Suppressor macrophage treated with lipopolysaccharide for 1 hour (primary cell): ENCODE data around the gene MYCL.
"Not testable (repeated sequence)": the region's sequence is repeated elsewhere in the genome, so short reads cannot be mapped to it uniquely, and the experiment has no call there.

Experiments
- DNase-seq, 3 donors: peaks; one replicate each; pipeline ENCODE4 v3.0.0-alpha.2; 2020 to 2022

The MYCL gene

DNA sequence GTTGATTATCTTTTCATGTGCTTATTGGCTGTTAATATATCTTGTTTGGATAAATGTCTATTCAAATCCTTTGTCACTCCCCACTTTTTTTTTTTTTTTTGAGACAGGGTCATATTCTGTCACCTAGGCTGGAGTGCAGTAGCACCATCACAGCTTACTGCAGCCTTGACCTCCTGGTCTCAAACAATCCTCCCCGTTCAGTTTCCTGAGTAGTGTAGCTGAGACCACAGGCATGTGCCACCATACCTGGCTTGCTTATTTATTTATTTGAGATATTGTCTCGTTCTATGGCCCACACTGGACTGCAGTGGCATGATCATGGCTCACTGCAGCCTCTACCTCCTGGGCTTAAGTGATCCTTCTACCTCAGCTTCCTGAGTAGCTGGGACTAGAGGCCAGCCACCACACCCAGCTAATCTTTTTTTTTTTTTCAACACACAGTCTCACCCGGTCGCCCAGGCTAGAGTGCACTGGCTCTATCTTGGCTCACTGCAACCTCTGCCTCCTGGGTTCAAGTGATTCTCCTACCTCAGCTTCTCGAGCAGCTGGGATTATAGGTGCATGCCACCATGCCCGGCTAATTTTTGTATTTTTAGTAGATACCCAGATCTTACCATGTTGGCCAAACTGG lies 13.9 kb upstream of the MYCL start:
- no peak for DNase-seq

DNA sequence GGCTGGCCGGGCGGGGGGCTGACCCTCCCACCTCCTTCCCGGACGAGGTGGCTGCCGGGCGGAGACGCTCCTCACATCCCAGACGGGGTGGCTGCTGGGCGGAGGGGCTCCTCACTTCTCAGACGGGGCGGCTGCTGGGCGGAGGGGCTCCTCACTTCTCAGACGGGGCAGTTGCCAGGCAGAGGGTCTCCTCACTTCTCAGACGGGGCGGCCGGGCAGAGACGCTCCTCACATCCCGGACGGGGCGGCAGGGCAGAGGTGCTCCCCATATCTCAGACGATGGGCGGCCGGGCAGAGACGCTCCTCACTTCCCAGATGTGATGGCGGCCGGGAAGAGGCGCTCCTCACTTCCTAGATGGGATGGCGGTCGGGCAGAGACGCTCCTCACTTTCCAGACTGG lies 11.4 kb upstream of the MYCL start:
- not testable (repeated sequence) for DNase-seq

DNA sequence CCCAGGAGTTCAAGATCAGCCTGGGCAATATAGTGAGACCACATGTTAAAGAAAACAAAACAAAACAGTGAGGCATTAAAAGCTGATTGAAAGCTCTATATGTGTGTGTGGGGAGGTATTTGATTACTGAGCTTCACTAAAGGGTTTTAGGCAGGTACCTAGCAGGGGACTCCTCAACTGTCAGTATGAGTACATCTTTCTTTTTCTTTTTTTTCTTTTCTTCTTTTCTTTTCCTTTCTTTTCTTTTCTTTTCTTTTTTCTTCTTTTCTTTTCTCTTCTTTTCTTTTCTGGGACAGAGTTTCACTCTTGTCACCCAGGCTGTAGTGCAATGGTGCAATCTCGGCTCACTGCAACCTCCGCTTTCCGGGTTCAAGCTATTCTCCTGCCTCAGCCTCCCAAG lies 8.5 kb upstream of the MYCL start:
- no peak for DNase-seq

- peak; percentile 43 to 72 (median 46) for DNase-seq
These were observed 6.8 kb upstream of the MYCL start for GRCh38 chr1:39908534-39908933.

DNA sequence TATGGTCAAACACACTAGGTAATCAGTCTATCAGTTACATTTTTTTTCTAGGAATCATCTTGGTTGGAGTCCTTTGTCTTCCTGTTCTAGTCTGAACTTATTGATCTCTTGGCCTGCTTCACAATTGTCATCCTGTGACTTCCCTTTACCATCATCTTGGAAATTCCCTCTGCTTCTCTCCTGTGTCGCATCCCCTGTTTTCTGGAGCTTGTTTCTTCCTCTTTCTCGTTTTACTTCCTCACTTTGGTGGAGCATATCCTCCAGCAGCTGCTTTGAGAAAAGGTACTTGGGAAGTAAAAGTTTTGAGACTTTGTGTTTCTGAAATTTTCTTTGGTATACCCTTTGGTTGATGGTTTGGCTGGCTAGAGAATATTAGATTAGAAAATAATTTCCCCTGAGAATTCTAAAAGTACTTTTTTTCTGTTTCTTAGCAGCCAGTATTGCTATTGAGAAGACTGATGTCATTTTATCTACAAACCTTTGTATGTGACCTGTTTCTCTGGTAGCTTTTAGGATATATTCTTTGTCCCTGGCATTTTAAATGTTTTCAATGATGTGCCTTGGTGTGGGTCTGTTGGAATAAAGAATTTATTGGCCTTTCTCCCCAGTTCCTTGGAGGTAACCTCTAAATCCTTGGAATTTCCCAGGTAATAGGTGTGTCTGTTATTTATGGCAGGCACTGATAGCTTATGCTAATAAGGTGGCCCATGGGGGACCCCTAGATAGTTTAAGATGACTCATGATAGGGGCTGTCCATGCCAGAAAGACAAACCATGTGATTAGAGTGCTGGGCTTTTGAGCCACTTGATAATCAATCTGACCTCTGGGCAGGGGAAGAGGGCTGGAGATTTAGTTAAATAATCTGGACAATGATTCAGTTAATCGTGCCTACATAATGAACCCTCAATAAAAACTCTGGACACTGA lies 6.1 kb upstream of the MYCL start:
- peak; percentile 80 to 92 (median 86) for DNase-seq

- no peak for DNase-seq
These were observed 3.5 kb upstream of the MYCL start for GRCh38 chr1:39905172-39905571.

- DNase-seq, result no peak
These were observed 717 bp upstream of the MYCL start for GRCh38 chr1:39902460-39902807.

DNA sequence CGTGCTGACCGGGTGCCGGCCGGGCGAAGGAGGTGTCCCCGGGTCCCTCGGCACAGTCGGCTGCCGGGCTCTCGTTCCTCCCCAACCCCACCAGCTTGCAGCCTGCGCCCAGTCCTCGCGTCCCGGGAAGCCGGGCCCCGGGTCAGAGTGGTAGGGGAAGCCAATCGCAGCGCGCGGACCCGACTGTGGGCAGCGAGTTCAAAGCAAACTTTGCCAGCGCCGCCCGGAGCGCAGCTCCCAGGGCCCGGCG lies 328 bp downstream of the MYCL start:
- peak; percentile 61 to 85 (median 69) for DNase-seq

GRCh38 chr1:39900662-39901463 lies 854 bp downstream of the MYCL start:
- peak; percentile 44 to 74 (median 58) for DNase-seq

DNA sequence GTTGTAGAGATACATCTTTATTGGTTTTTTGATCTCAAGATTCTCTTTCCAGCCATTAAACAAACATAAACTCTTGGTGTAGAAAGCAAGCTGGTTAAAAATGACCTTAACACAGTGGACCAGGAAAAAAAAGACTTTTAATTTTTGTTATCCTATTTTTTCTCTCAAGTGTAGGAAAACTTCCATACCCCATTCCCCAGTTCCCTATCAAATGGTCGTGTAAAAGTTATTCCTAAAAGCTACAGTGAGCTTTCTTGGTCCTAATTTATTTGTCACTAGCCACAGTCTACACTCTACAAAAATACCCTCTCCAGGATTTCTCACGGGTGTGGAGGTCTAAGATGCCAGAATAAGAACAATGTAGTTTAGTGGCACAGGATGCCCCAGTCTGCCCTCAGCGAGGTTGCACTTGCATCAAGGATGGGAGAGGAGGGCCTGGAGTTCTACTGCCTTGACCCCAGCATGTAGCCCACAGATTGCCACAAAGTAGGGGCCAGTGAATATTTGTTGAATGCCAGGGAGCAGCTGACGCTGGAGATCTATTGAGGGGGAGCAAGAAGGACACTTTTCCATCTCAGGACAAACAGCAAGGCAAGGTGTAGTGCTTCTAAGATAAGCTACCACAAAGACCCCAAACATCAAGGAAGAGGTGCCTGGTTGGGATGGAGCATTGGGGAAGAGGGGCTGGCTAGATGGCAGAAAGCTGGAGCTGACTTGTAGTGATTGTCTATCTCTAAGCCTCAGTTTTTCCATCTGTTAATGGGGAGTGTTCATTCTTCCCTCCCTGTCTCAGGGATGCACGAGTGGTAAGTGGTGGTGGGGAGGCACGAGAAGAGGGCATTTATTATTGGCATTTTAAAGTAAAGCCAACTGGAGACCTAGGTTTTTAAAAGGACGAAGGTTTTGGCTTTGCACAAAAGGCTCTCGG lies 1.8 kb downstream of the MYCL start:
- DNase-seq, result peak in 1 of 3 donors; percentile 15

- DNase-seq, result peak in 2 of 3 donors; percentile 35 to 61
These were observed 2.8 kb downstream of the MYCL start for GRCh38 chr1:39898648-39899603.

GRCh38 chr1:39898191-39898590 lies 3.5 kb downstream of the MYCL start:
- DNase-seq, result no peak

DNA sequence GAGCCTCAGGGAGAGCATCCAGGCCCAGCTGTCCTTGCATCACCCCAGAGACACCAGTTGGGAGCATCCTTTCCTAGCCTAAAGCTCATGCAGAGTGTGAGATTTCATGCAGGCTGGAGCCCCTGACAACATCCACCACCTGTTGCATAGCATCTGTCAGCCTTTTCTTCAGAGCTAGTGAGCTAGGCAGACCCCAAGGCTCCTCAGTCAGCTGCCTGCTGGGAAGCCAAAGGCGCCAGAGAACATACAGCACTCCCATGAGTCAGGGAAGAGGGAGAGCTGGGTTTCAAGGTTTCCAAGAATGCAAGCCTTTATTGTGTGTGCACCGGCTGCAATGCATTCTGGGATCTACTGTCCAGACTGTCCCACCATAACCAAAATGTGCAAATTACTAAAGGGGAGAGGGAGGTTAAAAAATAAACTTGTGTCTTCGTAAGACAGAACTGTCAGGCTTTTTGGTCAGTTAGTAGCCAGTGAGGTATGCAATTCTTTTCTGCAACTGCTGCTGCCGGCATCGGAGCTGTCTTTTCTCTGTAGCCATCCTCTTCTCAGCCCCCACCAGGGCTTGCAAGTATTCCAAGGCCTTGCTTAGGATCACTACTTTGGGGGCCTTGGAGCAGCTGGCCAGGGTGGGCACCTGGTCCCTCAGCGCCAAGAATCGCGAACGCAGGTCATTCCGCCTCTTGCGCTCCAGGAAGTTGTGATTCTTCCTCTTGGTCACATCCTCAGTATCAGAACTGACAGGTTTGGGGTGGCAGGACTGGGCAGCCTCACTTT lies 4.6 kb downstream of the MYCL start:
- DNase-seq, result no peak

DNA sequence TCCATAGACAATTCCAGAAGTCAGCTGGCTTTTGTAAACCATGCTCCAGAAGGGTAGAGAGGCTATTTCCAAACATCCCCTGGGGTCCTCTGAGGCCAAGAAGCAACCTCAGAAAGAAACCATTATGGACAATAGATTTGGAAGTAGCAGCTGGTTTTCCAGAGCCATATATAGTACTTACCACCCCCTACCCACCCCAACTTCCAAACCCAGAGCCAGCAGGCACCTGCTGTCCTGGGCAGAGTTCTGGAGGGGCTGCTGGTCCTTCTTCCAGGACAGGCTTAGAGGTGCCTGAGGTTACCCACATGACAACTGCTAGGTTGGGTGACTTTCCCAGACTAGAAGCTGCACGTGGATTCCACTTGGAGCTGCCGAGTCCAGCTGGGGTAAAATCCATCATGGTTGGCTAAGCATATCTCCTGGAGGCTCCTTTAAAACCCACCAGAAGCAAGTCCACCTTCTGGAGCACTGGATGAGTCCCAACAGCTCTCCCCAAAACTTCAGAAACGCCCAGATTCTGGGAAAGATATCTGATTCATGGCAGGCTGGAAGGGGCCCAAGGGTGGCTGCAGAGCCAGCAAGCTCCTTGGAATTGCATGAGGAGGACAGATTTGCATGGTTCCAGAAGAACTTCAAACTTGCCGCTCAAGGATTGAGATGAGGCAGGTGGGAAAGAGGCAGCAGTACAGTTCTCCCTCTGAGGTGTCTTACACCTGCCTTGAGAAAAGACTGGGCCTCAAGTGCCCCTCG lies 5.8 kb downstream of the MYCL start:
- no peak for DNase-seq

DNA sequence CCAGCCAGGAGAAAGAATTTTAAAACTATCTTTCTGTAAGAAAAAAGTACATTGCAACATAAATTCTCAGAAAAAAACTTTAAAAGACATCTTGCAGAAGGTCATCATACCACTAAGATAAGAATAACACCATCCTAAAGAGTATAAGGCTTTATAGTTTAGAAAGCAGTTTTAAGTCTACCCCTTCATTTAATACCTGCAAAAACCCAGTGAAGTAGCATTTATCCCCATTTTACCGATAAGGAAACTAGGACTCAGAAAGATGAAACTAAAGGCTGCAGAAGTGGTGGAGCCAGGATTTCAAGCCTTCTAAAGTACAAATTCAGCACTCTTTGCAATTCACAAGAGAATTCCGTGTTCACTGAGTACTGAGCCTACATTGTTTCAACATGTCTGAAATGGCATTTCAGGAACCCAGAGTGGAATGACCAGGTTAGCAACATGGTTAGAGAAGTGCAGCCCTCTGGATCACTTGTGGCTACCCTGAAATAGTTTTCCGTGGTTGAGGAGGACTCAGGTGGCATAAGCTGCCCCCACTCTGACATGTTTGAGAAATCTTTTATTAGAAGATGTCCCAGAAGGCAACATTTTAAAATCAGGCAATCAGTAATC lies 6.7 kb downstream of the MYCL start:
- no peak for DNase-seq

DNA sequence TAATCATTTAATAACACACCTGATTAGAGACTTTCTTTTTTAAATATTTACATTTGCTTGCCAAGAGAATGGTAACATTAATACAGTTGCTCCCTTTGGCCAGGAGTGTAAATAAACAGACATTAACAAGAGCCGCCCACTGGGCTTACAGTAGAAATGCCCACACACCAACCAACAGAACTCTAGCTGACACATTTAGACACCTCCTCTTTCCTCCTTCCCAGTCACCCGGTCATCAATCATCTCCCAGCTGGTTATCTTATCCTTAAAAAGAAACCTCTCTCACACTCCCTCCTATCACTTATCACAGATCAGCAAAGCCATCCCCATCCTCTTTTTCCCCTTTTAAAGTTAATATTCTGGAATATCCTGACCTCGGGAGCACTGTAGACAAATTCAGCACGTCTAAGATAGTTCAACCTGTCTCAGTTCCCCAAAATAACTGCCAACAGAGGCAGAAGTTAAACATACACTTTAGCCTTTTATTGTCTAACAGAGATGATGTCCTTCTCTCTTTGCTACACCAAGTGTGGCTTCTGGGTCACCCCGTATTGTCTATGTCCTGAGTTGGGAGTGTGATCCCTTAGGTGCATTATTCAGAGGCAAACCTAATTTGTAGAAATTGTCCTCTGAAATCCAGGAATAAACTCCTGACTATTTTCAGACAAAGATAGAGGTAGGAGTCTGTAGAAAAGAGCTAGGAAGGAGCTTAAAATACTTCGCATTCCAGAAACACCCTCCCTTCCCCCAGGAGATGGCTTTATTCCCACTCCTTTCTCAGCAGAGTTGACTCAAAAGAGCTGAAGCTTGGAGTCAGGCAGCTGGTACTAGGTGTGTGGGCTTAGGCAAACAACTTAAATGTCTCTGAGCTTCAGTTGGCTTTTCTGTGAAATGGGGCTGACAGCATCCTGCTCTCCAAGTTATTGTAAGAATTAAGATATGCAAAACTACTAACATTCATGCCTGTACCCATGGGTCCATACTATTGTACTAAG lies 8.8 kb downstream of the MYCL start:
- DNase-seq, result peak; percentile 79 to 82 (median 81)

DNA sequence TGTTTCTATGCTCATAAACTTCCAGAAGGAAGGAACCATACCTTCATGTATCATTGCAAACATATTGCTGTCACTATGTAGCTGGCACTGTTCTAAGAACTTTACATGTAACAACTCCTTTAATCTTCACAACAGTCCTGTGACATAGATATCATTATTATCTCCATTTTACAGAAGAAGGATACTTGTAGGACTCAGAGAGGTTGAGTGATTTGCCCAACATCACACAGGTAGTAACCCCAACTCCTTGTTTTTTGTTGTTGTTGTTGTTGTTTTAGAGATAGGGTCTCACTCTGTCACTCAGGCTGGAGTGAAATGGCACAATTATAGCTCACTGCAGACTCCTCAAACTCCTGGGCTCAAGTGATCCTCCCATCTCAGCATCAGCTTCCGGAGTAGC lies 10.8 kb downstream of the MYCL start:
- DNase-seq, result no peak

GRCh38 chr1:39890273-39890672 lies 11.4 kb downstream of the MYCL start:
- peak; percentile 72 to 90 (median 88) for DNase-seq
